D721Med (cell line): Measurements from ENCODE around the gene MOB3C.
"Not testable (repeated sequence)": the region's sequence is repeated elsewhere in the genome, so short reads cannot be mapped to it uniquely, and the experiment has no call there.

ENCODE experiments used
- DNase-seq: peaks from one replicate; pipeline ENCODE4 v3.0.0; 2011; ENCODE audit warnings: low spot score; ENCODE audit not compliant: insufficient read length
- FAIRE-seq: peaks from 2 replicates; lab custom pipeline; 2011; peaks lifted over from hg19 to GRCh38; lab: Jason Lieb, UNC
- CTCF ChIP-seq: IDR thresholded peaks from 2 replicates; pipeline ENCODE4 v1.5.1; 2012; ENCODE audit warnings: mild to moderate bottlenecking, control low read depth; ENCODE audit not compliant: insufficient read depth; ENCODE audit errors: missing control alignments

The MOB3C gene

GRCh38 chr1:46616277-46617107 lies at the start of gene MOB3C:
TSS of gene MOB3C (minus strand) at chr1:46616811. CDS start at chr1:46613321, 3,490 bp downstream.
- TF ChIP-seq CTCF = no peak
- DNase-seq (no peak), FAIRE-seq (no peak)

DNA sequence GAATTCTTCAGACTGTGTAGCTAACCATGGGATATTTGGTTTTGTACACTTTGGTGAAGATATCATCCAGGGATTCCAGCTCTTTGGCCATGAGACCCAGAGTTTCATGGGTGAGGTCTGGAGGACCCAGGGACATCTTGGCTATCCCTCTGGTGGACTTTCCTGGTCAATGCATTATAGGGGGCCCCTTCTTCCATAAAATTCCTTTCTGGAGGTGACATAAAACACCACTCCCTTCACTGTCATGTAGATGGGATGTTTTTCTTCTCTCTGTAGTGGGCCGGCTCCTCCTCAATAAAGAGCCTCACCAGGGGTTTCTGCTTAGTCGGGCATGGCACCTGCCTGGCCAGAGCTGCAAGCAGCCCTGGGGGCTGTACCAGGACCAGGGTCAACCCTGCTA lies 49.4 kb upstream of the MOB3C start:
- DNase-seq (no peak), FAIRE-seq (no peak)
- no peak for TF ChIP-seq CTCF

DNA sequence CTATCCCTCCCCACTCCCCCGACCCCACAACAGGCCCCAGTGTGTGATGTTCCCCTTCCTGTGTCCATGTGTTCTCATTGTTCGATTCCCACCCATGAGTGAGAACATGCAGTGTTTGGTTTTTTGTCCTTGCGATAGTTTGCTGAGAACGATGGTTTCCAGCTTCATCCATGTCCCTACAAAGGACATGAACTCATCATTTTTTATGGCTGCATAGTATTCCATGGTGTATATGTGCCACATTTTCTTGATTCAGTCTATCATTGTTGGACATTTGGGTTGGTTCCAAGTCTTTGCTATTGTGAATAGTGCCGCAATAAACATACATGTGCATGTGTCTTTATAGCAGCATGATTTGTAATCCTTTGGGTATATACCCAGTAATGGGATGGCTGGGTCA lies 46.3 kb upstream of the MOB3C start:
- FAIRE-seq, DNase-seq: not testable (repeated sequence)

DNA sequence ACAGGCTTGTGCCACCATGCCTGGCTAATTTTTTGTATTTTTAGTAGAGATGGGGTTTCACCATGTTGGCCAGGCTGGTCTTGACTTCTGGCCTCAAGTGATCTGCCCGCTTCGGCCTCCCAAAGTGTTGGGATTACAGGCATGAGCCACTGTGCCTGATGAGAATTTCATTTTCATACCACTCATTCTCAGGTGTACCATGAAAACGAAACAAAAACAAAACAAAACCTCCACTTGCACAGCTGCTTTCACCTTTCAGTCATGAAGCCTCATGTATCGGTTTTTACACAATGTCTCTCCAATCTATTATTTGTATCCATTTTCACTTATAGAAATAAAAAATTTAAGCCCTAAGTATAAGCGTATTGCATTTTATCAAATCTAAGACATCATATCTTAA lies 43.5 kb upstream of the MOB3C start:
- DNase-seq, FAIRE-seq: not testable (repeated sequence)

DNA sequence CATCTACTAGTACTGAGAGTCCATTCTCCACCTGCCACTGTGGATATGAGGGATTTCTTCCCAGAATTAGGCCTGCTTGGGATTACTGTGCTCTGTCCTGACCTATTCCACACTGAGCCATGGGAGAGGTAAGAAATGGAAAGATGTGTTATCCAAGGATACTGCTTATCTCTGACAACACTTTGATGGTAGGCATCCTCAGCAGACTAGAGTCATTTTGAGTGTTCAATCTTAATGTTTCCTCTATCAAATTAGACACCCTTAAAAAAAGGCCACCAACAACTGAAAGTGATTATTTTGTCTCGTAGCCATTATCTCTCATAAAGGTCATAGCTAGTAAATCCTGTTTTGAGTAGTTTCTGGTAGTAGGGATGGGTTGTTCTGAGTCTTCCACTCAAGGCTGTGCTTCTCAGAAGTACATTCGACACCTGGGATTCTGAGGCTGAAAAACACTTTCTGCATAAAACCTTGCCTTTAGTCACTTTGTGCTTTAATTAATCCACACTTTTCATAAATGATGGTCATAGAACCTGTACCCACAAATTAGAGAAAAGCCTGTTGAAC lies 42.8 kb upstream of the MOB3C start:
- TF ChIP-seq CTCF = no peak
- no peak for FAIRE-seq

DNA sequence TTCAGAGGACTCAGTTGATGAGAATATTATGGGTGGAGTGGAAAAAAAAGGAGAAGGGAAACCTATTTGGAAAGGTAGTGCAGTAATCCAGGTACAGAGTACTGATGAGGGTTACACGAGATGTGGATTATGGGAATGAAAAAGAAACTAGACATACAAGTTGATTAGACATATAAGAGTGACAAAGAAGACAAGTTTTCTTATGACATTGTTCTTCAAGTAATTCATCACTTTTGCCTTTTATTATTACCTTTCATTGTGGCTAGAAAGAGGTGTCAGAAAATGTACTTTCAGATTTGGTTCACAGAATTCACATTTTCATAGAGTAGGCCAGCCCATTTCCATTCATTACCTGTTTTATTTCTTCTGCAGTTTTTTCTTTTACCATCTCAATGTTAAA lies 41.2 kb upstream of the MOB3C start:
- TF ChIP-seq CTCF = no peak
- no peak for DNase-seq
- FAIRE-seq = no peak

More for the DNA sequence above, 42.8 kb upstream of the MOB3C start:
- DNase-seq = no peak

GRCh38 chr1:46656643-46657042 lies 40.0 kb upstream of the MOB3C start:
- FAIRE-seq (no peak), DNase-seq (no peak)
- TF ChIP-seq CTCF = no peak

GRCh38 chr1:46655848-46656247 lies 39.2 kb upstream of the MOB3C start:
- DNase-seq (no peak), FAIRE-seq (no peak)
- no peak for TF ChIP-seq CTCF

- FAIRE-seq, DNase-seq: not testable (repeated sequence)
These were observed 38.1 kb upstream of the MOB3C start for GRCh38 chr1:46654698-46655097.
